HepG2 (cell line): ENCODE data around the gene ARHGAP4. TPM values are rescaled to one million over a fixed set of nuclear protein-coding genes. Genes with fewer than 3 reads are reported as not detected.

Experiments used
- CCAR2 ChIP-seq: fragments of 200-400 bp; formaldehyde crosslinking; optimal IDR thresholded peaks from 2 replicates; pipeline ENCODE3; 2018; ENCODE audit warnings: low read depth, mild to moderate bottlenecking, low read length, moderate library complexity
- MXD4 ChIP-seq: IDR thresholded peaks from 2 replicates; pipeline ENCODE4 v1.6.1; 2016; ENCODE audit warnings: mild to moderate bottlenecking, missing biosample characterization, missing genetic modification reagents
- ZBTB40 ChIP-seq, 2 experiments: fragments of 450-650 bp in 1 of 2; sonication (generic) in 1 of 2; formaldehyde crosslinking in 1 of 2; IDR thresholded peaks; 2 replicates each; pipeline versions ENCODE4 v1.6.1 to v1.8.0; 2016 to 2022; ENCODE audit warnings: antibody characterized with exemption in 1 of 2, mild to moderate bottlenecking in 1 of 2, missing genetic modification reagents in 1 of 2
- polyA plus RNA-seq, 8 experiments: library from polyadenylated mRNA; depleted of rRNA in 3 of 8; stranded (reverse) in 7 of 8; unstranded in 1 of 8; fragments of >200 nt; fragmentation: Illumina TruSeq in 4 of 8; extraction: Trizol in 4 of 8; gene quantifications; 2 replicates each; pipeline versions ENCODE4 v1.2.1 to v1.2.3, GENCODE V29; 2011 to 2016; ENCODE audit warnings: low read depth in 4 of 8, missing spikeins in 1 of 8, mixed read lengths in 1 of 8; ENCODE audit not compliant: insufficient read depth in 1 of 8
- total RNA-seq, 5 experiments: library from RNA; depleted of rRNA; stranded (reverse); fragments of >200 nt; fragmentation: Illumina TruSeq; extraction: Trizol; gene quantifications; 2 replicates each; pipeline ENCODE4 v1.2.3, GENCODE V29; 2016; ENCODE audit warnings: low read depth in 1 of 5

The ARHGAP4 gene
- total and polyA plus RNA-seq, 2 of the 13 experiments (the other 11 are each of a cell fraction or from before 2014, with no cell fraction given) = 0.57 to 0.64 TPM

GRCh38 chrX:153886915-153887314 lies 39.1 kb downstream of the ARHGAP4 start (continued):
- TF ChIP-seq ZBTB40 (IDR thresholded peaks at IDR 0.05) = no peak
- TF ChIP-seq ZBTB40 (CRISPR knock-in tag; IDR thresholded peaks at IDR 0.05) = no peak
- no peak for TF ChIP-seq MXD4 (CRISPR knock-in tag)
- no peak for TF ChIP-seq CCAR2
- TF ChIP-seq, all 625 proteins: peak for 0
